ENCODE measurements around the gene HPD. TPM values are rescaled to one million over a fixed set of nuclear protein-coding genes. Genes with fewer than 3 reads are reported as not detected.

HPD gene
- total and polyA plus RNA-seq, 9 donors: 1.2 to 7.2 (median 4.0) TPM

DNA sequence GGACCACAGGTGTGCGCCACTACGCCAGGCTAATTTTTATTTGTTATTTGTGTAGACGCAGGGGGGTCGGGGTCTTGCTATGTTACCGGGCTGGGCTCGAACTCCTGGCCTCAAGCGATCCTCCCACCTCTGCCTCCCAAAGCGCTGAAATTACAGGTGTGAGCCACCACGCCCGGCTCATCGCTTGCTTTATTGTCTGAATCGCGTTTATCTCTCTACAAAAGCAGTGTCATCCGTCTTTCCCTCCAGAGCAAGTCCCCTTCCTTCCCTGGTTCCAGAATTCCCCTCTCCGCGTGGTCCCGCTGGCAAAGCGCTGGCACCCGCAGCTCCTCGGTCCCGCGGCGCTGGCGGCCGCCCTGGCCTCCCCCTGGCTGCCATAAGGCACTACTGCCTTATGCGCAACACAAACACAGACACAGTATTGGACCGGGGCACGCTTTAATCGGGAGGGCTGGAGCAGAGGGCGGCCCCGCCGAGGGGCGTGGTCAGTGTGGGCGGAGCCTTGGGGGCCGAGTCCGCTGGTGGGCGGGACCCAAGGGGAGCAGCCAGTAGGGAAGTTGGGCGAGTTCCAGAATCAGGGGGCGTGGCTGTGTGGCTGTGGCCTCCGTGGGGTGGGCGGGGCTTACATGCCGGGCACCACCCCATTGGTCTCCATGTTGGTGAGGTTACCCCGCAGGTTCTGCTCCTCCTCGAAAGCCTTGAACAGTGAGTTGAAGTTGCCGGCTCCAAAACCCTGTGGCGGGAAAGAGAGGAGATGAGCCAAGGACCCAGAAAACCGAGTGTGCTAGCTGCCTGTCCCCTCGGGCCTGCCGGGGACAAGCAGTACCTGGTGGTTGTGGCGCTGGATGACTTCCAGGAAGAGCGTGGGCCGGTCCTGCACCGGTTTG is 19.3 kb downstream of the HPD start:
- Histone ChIP-seq H3K27ac (no peak overlapping the region), H3K9me3 (no peaks in the 10 kb centered on the region), H3K4me1 (ENCODE audit: insufficient read depth) (peaks cover 1% of the 10 kb centered on the region), H3K4me3 (peak overlapping the region; percentile 51), H3K36me3 (no peaks in the 10 kb centered on the region), H3K27me3 (no peaks in the 10 kb centered on the region)
- DNase-seq: peak; percentile 100
- intact Hi-C loops (cut with DNase I): loop anchor here in 1 of 4 donors (10.0 kb wide), 1 partner anchor 55 kb away; no protein-coding TSS in a partner anchor
- TF ChIP-seq EP300 (IDR thresholded peaks at IDR 0.05) (no peak), POLR2A (IDR thresholded peaks at IDR 0.05) (peak; percentile 29)
- TF ChIP-seq, protein P1, sequence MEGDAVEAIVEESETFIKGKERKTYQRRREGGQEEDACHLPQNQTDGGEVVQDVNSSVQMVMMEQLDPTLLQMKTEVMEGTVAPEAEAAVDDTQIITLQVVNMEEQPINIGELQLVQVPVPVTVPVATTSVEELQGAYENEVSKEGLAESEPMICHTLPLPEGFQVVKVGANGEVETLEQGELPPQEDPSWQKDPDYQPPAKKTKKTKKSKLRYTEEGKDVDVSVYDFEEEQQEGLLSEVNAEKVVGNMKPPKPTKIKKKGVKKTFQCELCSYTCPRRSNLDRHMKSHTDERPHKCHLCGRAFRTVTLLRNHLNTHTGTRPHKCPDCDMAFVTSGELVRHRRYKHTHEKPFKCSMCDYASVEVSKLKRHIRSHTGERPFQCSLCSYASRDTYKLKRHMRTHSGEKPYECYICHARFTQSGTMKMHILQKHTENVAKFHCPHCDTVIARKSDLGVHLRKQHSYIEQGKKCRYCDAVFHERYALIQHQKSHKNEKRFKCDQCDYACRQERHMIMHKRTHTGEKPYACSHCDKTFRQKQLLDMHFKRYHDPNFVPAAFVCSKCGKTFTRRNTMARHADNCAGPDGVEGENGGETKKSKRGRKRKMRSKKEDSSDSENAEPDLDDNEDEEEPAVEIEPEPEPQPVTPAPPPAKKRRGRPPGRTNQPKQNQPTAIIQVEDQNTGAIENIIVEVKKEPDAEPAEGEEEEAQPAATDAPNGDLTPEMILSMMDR (IDR thresholded peaks at IDR 0.05): peak; percentile 35 to 61 (median 59)
- WGBS, 3 donors: 9 to 11% (median 11%) methylated on average over 52 to 53 of the region's 53 CpGs

DNA sequence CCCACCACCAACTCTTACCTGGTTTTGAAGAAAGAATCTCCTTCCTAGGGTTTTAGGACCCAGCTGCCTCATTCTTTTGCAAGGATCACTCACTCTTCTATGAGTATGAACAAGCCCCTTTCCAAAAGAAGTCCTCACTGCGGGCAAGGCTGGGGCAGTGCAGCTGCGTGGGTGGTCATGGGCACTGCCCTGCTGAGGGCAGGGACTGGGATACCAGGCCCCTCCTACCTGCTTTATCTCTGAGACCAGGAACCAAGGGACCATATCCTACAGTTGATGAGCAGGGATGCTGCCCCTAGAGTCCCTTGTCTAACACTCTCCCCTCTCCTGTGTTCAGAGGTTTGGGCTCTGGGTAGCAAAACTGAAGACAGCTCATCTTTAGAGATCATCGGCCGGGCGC is 20.5 kb downstream of the HPD start:
- Histone ChIP-seq H3K9me3 (no peaks in the 10 kb centered on the region), H3K27me3 (no peaks in the 10 kb centered on the region), H3K4me3 (no peak overlapping the region), H3K36me3 (no peaks in the 10 kb centered on the region), H3K27ac (no peak overlapping the region), H3K4me1 (ENCODE audit: insufficient read depth) (peaks cover 1% of the 10 kb centered on the region)
- TF ChIP-seq, protein P1 (IDR thresholded peaks at IDR 0.05): no peak
- TF ChIP-seq POLR2A (IDR thresholded peaks at IDR 0.05): no peak
- no peak for DNase-seq
- intact Hi-C loops (cut with DNase I): loop anchor here in 1 of 4 donors (10.0 kb wide), 1 partner anchor 57 kb away; no protein-coding TSS in a partner anchor
- 77 to 85% (median 80%) methylated on average over 5 of the region's 5 CpGs for WGBS, 3 donors

DNA sequence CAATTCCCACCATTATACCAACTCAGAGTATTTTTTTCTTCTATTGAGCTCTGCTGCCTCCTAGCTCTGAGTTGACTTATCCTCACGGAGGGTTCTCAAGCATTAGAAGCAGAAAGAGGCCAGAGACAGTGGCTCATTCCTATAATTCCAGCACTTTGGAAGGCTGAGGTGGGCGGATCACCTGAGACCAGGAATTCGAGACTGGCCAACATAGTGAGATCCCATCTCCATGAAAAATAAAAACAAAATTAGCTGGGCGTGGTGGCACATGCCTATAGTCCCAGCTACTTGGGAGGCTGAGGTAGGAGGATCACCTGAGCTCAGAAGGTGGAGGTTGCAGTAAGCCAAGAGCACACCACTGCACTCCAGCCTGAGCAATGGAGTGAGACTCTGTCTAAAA is 21.0 kb downstream of the HPD start:
- intact Hi-C loops (cut with DNase I): loop anchor here in 1 of 4 donors (10.0 kb wide), 1 partner anchor 57 kb away; no protein-coding TSS in a partner anchor
- no peak for TF ChIP-seq EP300 (IDR thresholded peaks at IDR 0.05)
- TF ChIP-seq, protein P1 (IDR thresholded peaks at IDR 0.05): no peak
- TF ChIP-seq POLR2A (IDR thresholded peaks at IDR 0.05): no peak
- 58 to 72% (median 64%) methylated on average over 4 of the region's 4 CpGs for WGBS, 3 donors
- Histone ChIP-seq H3K36me3 (no peaks in the 10 kb centered on the region), H3K27me3 (no peaks in the 10 kb centered on the region), H3K4me1 (ENCODE audit: insufficient read depth) (peaks cover 1% of the 10 kb centered on the region), H3K9me3 (no peaks in the 10 kb centered on the region), H3K4me3 (no peak overlapping the region), H3K27ac (no peak overlapping the region)
- no peak for DNase-seq

DNA sequence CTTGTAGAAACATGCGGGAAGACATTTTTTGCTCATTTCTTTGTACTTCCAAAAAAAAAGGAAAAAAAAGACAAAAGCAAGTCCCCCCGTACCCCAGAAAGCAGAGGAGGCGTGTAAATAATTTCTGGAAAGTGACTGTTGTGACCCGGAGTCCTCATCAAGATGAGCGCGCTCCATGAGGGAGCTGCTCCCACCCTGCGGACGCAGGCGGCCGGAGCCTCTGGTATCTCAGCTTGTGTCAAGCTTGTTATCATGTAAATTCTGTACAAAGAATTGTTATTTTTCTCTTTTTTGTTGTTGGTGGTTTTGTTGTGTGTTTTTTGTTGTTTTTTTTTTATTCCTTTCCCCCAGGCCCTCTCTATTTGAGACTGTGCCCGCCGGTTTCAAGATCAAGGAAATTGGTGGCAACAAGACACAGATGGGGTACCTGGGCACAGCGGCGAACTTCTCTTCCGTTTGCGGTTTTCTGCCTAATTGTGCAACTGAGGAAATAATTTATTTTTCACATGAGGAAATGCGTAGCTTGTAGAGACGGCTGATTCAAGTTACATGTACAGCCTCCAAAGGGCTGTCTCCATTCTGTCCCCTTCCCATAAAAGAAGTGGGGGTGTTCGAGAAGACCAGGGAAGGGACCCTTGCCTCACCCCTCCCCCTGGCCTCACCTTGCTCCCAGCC is 27.0 kb downstream of the HPD start:
- TF ChIP-seq EP300 (IDR thresholded peaks at IDR 0.05): no peak
- TF ChIP-seq, protein P1 (IDR thresholded peaks at IDR 0.05): no peak
- TF ChIP-seq POLR2A (IDR thresholded peaks at IDR 0.05): no peak
- no peaks in the 10 kb centered on the region for H3K4me1 ChIP-seq (ENCODE audit: insufficient read depth)
- no peak overlapping the region for H3K27ac ChIP-seq
- DNase-seq: no peak
- H3K27me3 ChIP-seq: no peaks in the 10 kb centered on the region
- H3K4me3 ChIP-seq: no peak overlapping the region
- WGBS, 3 donors: 87 to 90% (median 90%) methylated on average over 19 of the region's 19 CpGs
- no peaks in the 10 kb centered on the region for H3K9me3 ChIP-seq
- intact Hi-C loops (cut with DNase I): loop anchor here in 1 of 4 donors (10.0 kb wide), 1 partner anchor 63 kb away; no protein-coding TSS in a partner anchor
- H3K36me3 ChIP-seq: no peaks in the 10 kb centered on the region
